Activated CD4-positive, alpha-beta memory T cell treated with anti-CD3 and anti-CD28 coated beads for 36 hours (primary cell): Measurements from ENCODE around the gene MYO5B. TPM values are rescaled to one million over a fixed set of nuclear protein-coding genes. Genes with fewer than 3 reads are reported as not detected.
"Not testable (repeated sequence)": the region's sequence is repeated elsewhere in the genome, so short reads cannot be mapped to it uniquely, and the experiment has no call there.

Source experiments
- CTCF ChIA-PET: fragments of 350-600 bp; sonication (Branson Sonifier 250); formaldehyde crosslinking; loops from one replicate; lab custom pipeline; 2021; ENCODE audit warnings: antibody characterized with exemption, inconsistent platforms; lab: Charles Lee
- POLR2A ChIA-PET: fragments of 350-600 bp; sonication (Branson Sonifier 250); formaldehyde crosslinking; loops from one replicate; lab custom pipeline; 2021; ENCODE audit warnings: antibody characterized with exemption; lab: Charles Lee
- DNase-seq: peaks from one replicate; pipeline ENCODE4 v3.0.0-alpha.2; 2020
- H3K27ac Mint-ChIP-seq: one replicate; pipeline ENCODE4 v1.8.0; 2021; ENCODE audit warnings: mixed read lengths
- H3K27me3 Mint-ChIP-seq: one replicate; pipeline ENCODE4 v1.8.0; 2021; ENCODE audit warnings: mixed read lengths
- H3K36me3 Mint-ChIP-seq: one replicate; pipeline ENCODE4 v1.8.0; 2021; ENCODE audit warnings: mixed read lengths
- H3K4me1 Mint-ChIP-seq: one replicate; pipeline ENCODE4 v1.8.0; 2021; ENCODE audit warnings: low read depth, mixed read lengths
- H3K4me3 Mint-ChIP-seq: one replicate; pipeline ENCODE4 v1.8.0; 2021; ENCODE audit warnings: mild to moderate bottlenecking, mixed read lengths
- H3K9me3 Mint-ChIP-seq: one replicate; pipeline ENCODE4 v1.8.0; 2021; ENCODE audit warnings: mixed read lengths
- intact Hi-C: fragments of 100-400 bp; cut with micrococcal nuclease; formaldehyde crosslinking; loops from one replicate; pipeline ENCODE4 v1.15.1; 2023
- total RNA-seq, 2 experiments: library from RNA; stranded (reverse); gene quantifications; one replicate each; pipeline ENCODE4 v1.2.3, GENCODE V29; 2021

The MYO5B gene
- total RNA-seq, 2 experiments from 2014 or later, result 0.02 to 0.21 TPM

DNA sequence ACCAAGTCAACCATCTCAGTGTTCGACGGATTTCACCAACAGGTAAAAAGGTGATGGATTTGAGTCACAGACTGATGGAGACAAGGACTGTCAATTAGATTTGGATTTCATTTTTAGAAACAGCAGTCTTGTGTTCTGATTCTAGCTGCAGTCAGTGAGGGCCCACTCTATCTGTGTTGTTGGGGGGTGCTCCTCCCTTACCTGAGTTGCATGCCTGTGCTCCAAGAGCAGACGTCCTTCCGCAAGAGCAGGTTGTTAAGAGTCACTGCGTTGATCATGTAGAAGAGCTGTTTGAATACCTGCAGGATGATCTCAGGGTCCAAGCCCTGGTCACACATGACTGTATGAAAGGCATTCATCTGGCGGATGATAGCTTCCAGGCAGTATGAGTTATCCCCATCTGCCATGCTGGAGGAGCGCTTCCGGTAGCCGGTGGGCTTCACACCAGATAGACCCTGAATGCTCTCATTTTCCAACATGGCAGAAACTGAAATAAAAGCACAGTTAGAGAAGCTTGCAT is 357.6 kb downstream of the MYO5B start:
- POLR2A ChIA-PET, H3K27me3 Mint-ChIP-seq, DNase-seq, H3K27ac Mint-ChIP-seq, H3K9me3 Mint-ChIP-seq, intact Hi-C loops, H3K4me3 Mint-ChIP-seq, H3K4me1 Mint-ChIP-seq, H3K36me3 Mint-ChIP-seq: not testable (repeated sequence)
- CTCF ChIA-PET, result interaction anchor here (0.6 kb wide), 1 partner anchor 931 kb away, joined by 3 read pairs; no protein-coding TSS in a partner anchor

GRCh38 chr18:49835405-49835804 is 359.5 kb downstream of the MYO5B start:
- no peak overlapping the region for H3K4me3 Mint-ChIP-seq
- no peaks in the 10 kb centered on the region for H3K4me1 Mint-ChIP-seq
- intact Hi-C loops, result no loop called here
- DNase-seq, result no peak
- ChIA-PET POLR2A (no interaction called here), CTCF (interaction anchor here (1.0 kb wide), 1 partner anchor 23 kb away, joined by 4 read pairs; no protein-coding TSS in a partner anchor)
- no peaks in the 10 kb centered on the region for H3K27me3 Mint-ChIP-seq
- no peaks in the 10 kb centered on the region for H3K9me3 Mint-ChIP-seq
- no peak overlapping the region for H3K27ac Mint-ChIP-seq
- no peaks in the 10 kb centered on the region for H3K36me3 Mint-ChIP-seq

- no peaks in the 10 kb centered on the region for H3K9me3 Mint-ChIP-seq
- no peaks in the 10 kb centered on the region for H3K36me3 Mint-ChIP-seq
- H3K4me3 Mint-ChIP-seq, result no peak overlapping the region
- no peaks in the 10 kb centered on the region for H3K4me1 Mint-ChIP-seq
- H3K27me3 Mint-ChIP-seq, result no peaks in the 10 kb centered on the region
- CTCF ChIA-PET, result interaction anchor here (1.0 to 1.1 kb wide), 2 partner anchors 24 to 25 kb away, joined by 4 to 5 read pairs; no protein-coding TSS in a partner anchor
- intact Hi-C loops, result no loop called here
- DNase-seq, result no peak
- POLR2A ChIA-PET, result no interaction called here
- no peak overlapping the region for H3K27ac Mint-ChIP-seq
Observed at GRCh38 chr18:49834258-49834657, 360.7 kb downstream of the MYO5B start.

DNA sequence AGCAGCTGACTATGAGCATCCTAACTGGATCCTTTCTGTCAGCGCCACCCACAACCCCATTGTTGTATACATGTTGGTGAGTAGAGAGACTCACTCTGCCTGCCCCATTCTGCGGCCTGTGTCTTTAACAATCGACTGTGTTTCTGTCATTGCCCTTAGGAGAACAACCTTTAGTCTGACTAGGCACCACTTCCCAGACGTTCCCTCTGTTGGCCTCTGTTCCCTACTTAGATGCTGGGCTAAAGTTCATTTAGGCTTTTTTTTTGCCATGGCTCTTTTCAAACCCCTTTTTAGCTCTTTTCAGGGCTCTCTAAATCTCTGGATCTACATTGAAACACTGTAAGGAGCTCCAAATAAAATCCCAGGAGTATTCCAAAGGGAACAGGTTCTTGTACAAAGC is 361.1 kb downstream of the MYO5B start:
- POLR2A ChIA-PET, result no interaction called here
- Mint-ChIP-seq H3K27ac (no peak overlapping the region), H3K27me3 (no peaks in the 10 kb centered on the region), H3K9me3 (no peaks in the 10 kb centered on the region), H3K4me1 (no peaks in the 10 kb centered on the region), H3K36me3 (no peaks in the 10 kb centered on the region), H3K4me3 (no peak overlapping the region)
- intact Hi-C loops, result no loop called here
- CTCF ChIA-PET, result interaction anchor here (1.1 kb wide), 1 partner anchor 25 kb away, joined by 5 read pairs; no protein-coding TSS in a partner anchor
- DNase-seq, result no peak

DNA sequence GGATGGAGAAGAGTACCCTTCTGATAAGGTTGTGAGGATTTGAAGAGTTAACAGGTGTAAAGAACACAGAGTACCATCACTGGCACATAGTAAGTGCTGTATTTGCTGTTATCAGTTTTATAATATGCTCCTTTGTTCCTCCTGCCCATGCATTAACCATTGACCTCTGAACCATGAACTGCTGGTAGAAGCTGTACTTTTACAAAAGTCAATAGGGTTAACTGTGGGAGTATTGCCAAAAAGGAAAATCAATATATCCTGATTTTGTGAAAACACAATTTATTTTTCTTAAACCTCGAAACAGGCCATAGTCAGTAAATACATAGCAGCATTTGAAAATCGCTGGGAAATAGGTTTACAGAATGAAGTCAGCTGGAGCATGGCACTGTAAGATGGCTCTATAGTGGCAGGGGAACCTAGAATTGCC is 362.7 kb downstream of the MYO5B start:
- intact Hi-C loops, result no loop called here
- Mint-ChIP-seq H3K9me3 (peaks cover 5% of the 10 kb centered on the region), H3K27ac (no peak overlapping the region), H3K4me1 (no peaks in the 10 kb centered on the region), H3K36me3 (no peaks in the 10 kb centered on the region), H3K27me3 (no peaks in the 10 kb centered on the region), H3K4me3 (no peak overlapping the region)
- ChIA-PET CTCF (no interaction called here), POLR2A (no interaction called here)
- no peak for DNase-seq

DNA sequence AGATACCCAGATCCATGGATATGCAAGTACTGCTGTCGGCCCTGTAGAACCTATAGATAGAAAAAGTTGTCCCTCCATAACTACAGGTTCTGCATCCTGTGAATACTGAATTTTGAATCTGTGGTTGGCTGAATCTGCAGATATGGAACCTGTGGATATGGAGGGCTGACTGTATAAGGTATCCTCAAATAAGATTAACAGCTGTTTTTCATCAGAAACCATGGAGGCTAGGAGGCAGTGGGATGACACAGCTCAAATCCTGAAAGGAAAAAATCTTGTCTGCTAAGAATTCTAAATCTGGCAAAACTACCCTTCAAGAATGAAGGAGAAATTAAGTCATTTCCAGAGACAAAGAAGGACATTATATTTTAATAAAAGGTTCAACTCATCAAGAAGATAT is 367.0 kb downstream of the MYO5B start:
- POLR2A ChIA-PET, result no interaction called here
- Mint-ChIP-seq H3K4me3 (no peak overlapping the region), H3K4me1 (no peaks in the 10 kb centered on the region), H3K27me3 (no peaks in the 10 kb centered on the region), H3K36me3 (peaks cover 4% of the 10 kb centered on the region), H3K27ac (no peak overlapping the region), H3K9me3 (peaks cover 6% of the 10 kb centered on the region)
- DNase-seq, result no peak
- CTCF ChIA-PET, result interaction anchor here (0.6 kb wide), 1 partner anchor 649 kb away, joined by 3 read pairs; no protein-coding TSS in a partner anchor
- intact Hi-C loops, result no loop called here

DNA sequence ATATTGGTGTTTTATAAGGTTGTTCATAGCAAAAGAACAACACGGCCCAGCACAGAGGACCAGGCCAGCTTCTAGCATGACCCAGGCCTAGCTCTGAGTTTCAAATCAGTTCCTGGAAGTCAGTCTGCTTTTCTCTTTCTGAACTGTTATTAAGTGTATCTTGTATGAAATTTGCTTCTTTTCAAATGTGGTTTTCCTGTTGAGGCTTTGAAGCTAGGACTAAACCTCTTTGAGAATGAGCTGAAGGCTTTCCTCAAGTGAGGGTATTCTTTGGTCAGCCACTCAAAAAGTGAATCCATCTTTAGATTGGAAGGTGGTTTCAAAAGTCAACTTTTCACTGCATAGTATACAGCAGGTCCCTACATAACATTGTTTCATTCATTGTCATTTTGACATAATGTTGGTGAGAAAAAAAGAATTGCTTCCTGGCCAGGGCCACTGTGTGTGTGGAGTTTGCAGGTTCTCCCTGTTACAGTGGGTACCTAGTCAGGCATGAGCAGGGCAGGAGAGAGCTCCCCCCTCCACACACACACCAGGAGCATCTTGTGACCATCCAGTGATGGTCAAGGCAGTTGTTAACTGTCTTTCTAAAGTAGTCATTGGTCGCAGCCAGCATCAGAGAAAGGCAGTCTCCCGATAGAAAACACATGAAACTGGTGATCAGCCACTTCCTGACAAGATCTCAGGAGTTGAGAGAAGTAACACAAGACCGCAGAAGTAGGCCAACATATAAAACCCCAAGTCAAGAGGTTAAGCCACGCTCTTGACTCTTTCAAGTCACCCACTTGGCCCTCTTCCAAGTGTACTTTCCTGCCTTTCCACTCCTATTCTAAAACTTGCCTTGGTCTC is 374.9 kb downstream of the MYO5B start:
- Mint-ChIP-seq H3K27me3 (no peaks in the 10 kb centered on the region), H3K27ac (peak overlapping the region; percentile 57), H3K4me1 (peaks cover 58% of the 10 kb centered on the region), H3K9me3 (no peaks in the 10 kb centered on the region), H3K4me3 (peak overlapping the region; percentile 48), H3K36me3 (peaks cover 10% of the 10 kb centered on the region)
- intact Hi-C loops, result loop anchor here (2.0 to 10.0 kb wide), 3 partner anchors 23 to 875 kb away; partner anchors contain the start of gene SKA1
- CTCF ChIA-PET, result interaction anchor here (0.6 to 1.2 kb wide), 6 partner anchors 9 to 309 kb away, joined by 3 to 4 read pairs (median 3); no protein-coding TSS in a partner anchor
- peak; percentile 55 for DNase-seq
- POLR2A ChIA-PET, result no interaction called here

GRCh38 chr18:49819071-49819662 is 375.8 kb downstream of the MYO5B start:
- peaks cover 10% of the 10 kb centered on the region for H3K36me3 Mint-ChIP-seq
- peak overlapping the region; percentile 57 for H3K27ac Mint-ChIP-seq
- POLR2A ChIA-PET, result no interaction called here

DNA sequence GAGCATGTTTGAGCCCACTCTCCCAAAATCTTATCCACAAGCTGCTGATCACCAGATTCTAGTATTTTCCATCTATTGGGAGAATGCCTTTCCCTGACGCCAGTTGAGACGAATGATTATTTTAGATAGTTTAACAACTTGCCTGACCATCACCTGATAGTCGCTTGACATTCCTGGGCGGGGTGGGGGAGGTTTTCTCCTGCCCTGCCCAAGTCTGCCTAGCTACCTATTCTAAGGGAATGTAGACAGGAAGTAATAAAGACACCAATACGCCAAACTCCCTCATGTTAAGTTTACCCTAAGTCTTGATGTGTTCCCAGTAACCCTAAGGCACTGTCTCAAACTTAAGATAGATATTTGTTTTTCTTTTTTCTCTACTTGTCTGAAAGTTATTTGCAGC is 377.0 kb downstream of the MYO5B start:
- Mint-ChIP-seq H3K9me3 (no peaks in the 10 kb centered on the region), H3K27me3 (no peaks in the 10 kb centered on the region), H3K4me1 (peaks cover 63% of the 10 kb centered on the region), H3K36me3 (peaks cover 10% of the 10 kb centered on the region), H3K27ac (no peak overlapping the region), H3K4me3 (no peak overlapping the region)
- ChIA-PET CTCF (no interaction called here), POLR2A (no interaction called here)
- intact Hi-C loops, result loop anchor here (10.0 kb wide), 2 partner anchors 557 to 873 kb away; partner anchors contain the start of gene SKA1
- DNase-seq, result no peak

More at GRCh38 chr18:49819071-49819662, 375.8 kb downstream of the MYO5B start:
- peaks cover 63% of the 10 kb centered on the region for H3K4me1 Mint-ChIP-seq
- H3K27me3 Mint-ChIP-seq, result no peaks in the 10 kb centered on the region
- no peak for DNase-seq
- CTCF ChIA-PET, result interaction anchor here (1.0 to 1.2 kb wide), 4 partner anchors 8 to 309 kb away, joined by 3 to 4 read pairs (median 3); no protein-coding TSS in a partner anchor
- no peak overlapping the region for H3K4me3 Mint-ChIP-seq
- intact Hi-C loops, result loop anchor here (10.0 kb wide), 2 partner anchors 556 to 874 kb away; partner anchors contain the start of gene SKA1
- H3K9me3 Mint-ChIP-seq, result no peaks in the 10 kb centered on the region

GRCh38 chr18:49815927-49816326 is 379.0 kb downstream of the MYO5B start:
- CTCF ChIA-PET, result no interaction called here
- peaks cover 67% of the 10 kb centered on the region for H3K4me1 Mint-ChIP-seq
- intact Hi-C loops, result loop anchor here (10.0 kb wide), 2 partner anchors 559 to 871 kb away; partner anchors contain the start of gene SKA1

DNA sequence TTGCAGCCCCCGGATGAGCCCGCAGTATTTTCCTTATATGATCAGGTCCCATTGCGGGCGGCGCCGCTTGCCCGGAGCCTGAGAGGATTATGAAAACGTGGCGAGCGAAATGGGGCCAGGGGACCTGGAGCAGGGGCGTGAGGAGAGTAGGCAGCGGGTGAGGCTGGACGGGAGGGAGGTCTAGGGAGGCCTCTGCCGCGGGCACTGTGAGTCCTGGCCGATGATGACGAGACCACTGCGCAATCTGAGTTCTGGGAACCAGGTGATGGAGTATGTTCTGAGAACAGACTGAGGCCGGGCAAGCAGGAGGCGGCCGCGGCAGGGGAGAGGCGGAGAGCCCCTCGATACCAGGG is 380.8 kb downstream of the MYO5B start:
- Mint-ChIP-seq H3K9me3 (peaks cover 13% of the 10 kb centered on the region), H3K4me3 (peak overlapping the region; percentile 91), H3K4me1 (peaks cover 49% of the 10 kb centered on the region), H3K36me3 (peaks cover 17% of the 10 kb centered on the region), H3K27ac (peak overlapping the region; percentile 95), H3K27me3 (no peaks in the 10 kb centered on the region)
- intact Hi-C loops, result loop anchor here (5.0 to 10.0 kb wide), 3 partner anchors 473 to 869 kb away; partner anchors contain the start of genes CXXC1 and SKA1
- ChIA-PET CTCF (interaction anchor here (1.0 kb wide), 1 partner anchor 46 kb away, joined by 3 read pairs; no protein-coding TSS in a partner anchor), POLR2A (interaction anchor here (1.4 kb wide), 1 partner anchor 327 kb away, joined by 4 read pairs; the partner anchor contains the start of gene C18orf32)
- peak; percentile 80 for DNase-seq

More at GRCh38 chr18:49815927-49816326, 379.0 kb downstream of the MYO5B start:
- no peaks in the 10 kb centered on the region for H3K9me3 Mint-ChIP-seq
- no peak overlapping the region for H3K4me3 Mint-ChIP-seq
- H3K36me3 Mint-ChIP-seq, result peaks cover 10% of the 10 kb centered on the region
- DNase-seq, result no peak
- POLR2A ChIA-PET, result no interaction called here
- no peak overlapping the region for H3K27ac Mint-ChIP-seq
- no peaks in the 10 kb centered on the region for H3K27me3 Mint-ChIP-seq
